OCI-LY7 (cell line): ENCODE data around the gene FAM222A. TPM values are rescaled to one million over a fixed set of nuclear protein-coding genes. Genes with fewer than 3 reads are reported as not detected.

Experiments used
- BruUV-seq: library from RNA; stranded (reverse); fragments of 400-500 nt; replicated peaks from 2 replicates; lab custom pipeline; 2021; lab: Mats Ljungman, UMichigan
- CTCF ChIA-PET: fragments of 300-600 bp; sonication (Branson Sonifier 250); formaldehyde crosslinking; loops from one replicate; lab custom pipeline; 2022; ENCODE audit warnings: antibody characterized with exemption; ENCODE audit not compliant: unreplicated experiment; lab: Charles Lee
- POLR2A ChIA-PET: fragments of 300-600 bp; sonication (Branson Sonifier 250); formaldehyde crosslinking; loops from one replicate; lab custom pipeline; 2022; ENCODE audit warnings: antibody characterized with exemption; lab: Charles Lee
- DNase-seq: peaks from one replicate; pipeline ENCODE4 v3.0.0-alpha.2; 2015; ENCODE audit warnings: low spot score
- H2AFZ ChIP-seq: fragments of 200-600 bp; sonication (generic), shearing (Covaris generic); 2 replicates; pipeline ENCODE4 v1.6.1; 2014; ENCODE audit warnings: mild to moderate bottlenecking, antibody characterized with exemption, low read length, moderate library complexity
- H3K27ac ChIP-seq: fragments of 200-600 bp; sonication (generic); 2 replicates; pipeline ENCODE4 v1.5.1; 2014; ENCODE audit warnings: mixed run types, low read depth, mild to moderate bottlenecking, moderate library complexity, low read length, inconsistent platforms; ENCODE audit not compliant: poor library complexity, severe bottlenecking
- H3K36me3 ChIP-seq: fragments of 200-600 bp; sonication (generic); 2 replicates; pipeline ENCODE4 v1.6.1; 2014; ENCODE audit warnings: mild to moderate bottlenecking, antibody characterized with exemption, low read length, moderate library complexity, mixed read lengths; ENCODE audit not compliant: insufficient read depth
- H3K4me1 ChIP-seq: fragments of 200-600 bp; sonication (generic); 2 replicates; pipeline ENCODE4 v1.5.1; 2014; ENCODE audit warnings: mild to moderate bottlenecking, low read length; ENCODE audit not compliant: insufficient read depth, poor library complexity, severe bottlenecking
- H3K4me2 ChIP-seq: fragments of 200-600 bp; sonication (generic); 2 replicates; pipeline ENCODE4 v1.6.1; 2014; ENCODE audit warnings: mild to moderate bottlenecking, low read length
- H3K4me3 ChIP-seq: fragments of 200-600 bp; sonication (generic); 2 replicates; pipeline ENCODE4 v1.5.1; 2014; ENCODE audit warnings: mild to moderate bottlenecking, low read depth, low read length; ENCODE audit not compliant: poor library complexity, severe bottlenecking
- H3K79me2 ChIP-seq: fragments of 200-600 bp; sonication (generic); 2 replicates; pipeline ENCODE4 v1.6.1; 2016; ENCODE audit warnings: low read depth, mild to moderate bottlenecking, low read length, moderate library complexity, mixed read lengths; ENCODE audit not compliant: insufficient read depth
- H3K9me2 ChIP-seq: fragments of 200-600 bp; sonication (generic); 2 replicates; pipeline ENCODE4 v1.6.1; 2016; ENCODE audit warnings: mild to moderate bottlenecking, low read length, mixed read lengths; ENCODE audit not compliant: insufficient read depth
- H3K9me3 ChIP-seq: fragments of 200-600 bp; sonication (generic); 2 replicates; pipeline ENCODE4 v1.6.1; 2014; ENCODE audit warnings: mild to moderate bottlenecking, mixed run types, low read length, mixed read lengths
- H4K20me1 ChIP-seq: fragments of 200-600 bp; sonication (generic); 2 replicates; pipeline ENCODE4 v1.6.1; 2014; ENCODE audit warnings: mild to moderate bottlenecking, antibody characterized with exemption, low read length, moderate library complexity, mixed read lengths; ENCODE audit not compliant: insufficient read depth
- EZH2phosphoT487 ChIP-seq: fragments of 200-600 bp; sonication (generic); IDR thresholded peaks from 2 replicates; pipeline ENCODE4 v1.6.1; 2018; ENCODE audit warnings: low read depth, borderline replicate concordance, mild to moderate bottlenecking, mixed run types, antibody characterized with exemption, low read length, moderate library complexity, mixed read lengths
- intact Hi-C: fragments of 100-400 bp; cut with micrococcal nuclease; formaldehyde crosslinking; loops from one replicate; pipeline ENCODE4 v1.10.0; 2022; ENCODE audit not compliant: unreplicated experiment
- total RNA-seq, 2 experiments: library from RNA; depleted of rRNA in 1 of 2; stranded (reverse); fragments of >200 nt in 1 of 2; shearing (Covaris generic) in 1 of 2; gene quantifications; 2 replicates each; pipeline ENCODE4 v1.2.3, GENCODE V29; 2014 to 2022
- TF ChIP-seq, protein P1 (sequence below): fragments of 200-600 bp; sonication (generic); conservative IDR thresholded peaks from 2 replicates; pipeline ENCODE4 v1.5.1; 2014; ENCODE audit warnings: mild to moderate bottlenecking, antibody characterized with exemption, low read length, moderate library complexity, mixed read lengths

The FAM222A gene
- total RNA-seq, 2 experiments from 2014 or later: 0.98 to 1.8 TPM

DNA sequence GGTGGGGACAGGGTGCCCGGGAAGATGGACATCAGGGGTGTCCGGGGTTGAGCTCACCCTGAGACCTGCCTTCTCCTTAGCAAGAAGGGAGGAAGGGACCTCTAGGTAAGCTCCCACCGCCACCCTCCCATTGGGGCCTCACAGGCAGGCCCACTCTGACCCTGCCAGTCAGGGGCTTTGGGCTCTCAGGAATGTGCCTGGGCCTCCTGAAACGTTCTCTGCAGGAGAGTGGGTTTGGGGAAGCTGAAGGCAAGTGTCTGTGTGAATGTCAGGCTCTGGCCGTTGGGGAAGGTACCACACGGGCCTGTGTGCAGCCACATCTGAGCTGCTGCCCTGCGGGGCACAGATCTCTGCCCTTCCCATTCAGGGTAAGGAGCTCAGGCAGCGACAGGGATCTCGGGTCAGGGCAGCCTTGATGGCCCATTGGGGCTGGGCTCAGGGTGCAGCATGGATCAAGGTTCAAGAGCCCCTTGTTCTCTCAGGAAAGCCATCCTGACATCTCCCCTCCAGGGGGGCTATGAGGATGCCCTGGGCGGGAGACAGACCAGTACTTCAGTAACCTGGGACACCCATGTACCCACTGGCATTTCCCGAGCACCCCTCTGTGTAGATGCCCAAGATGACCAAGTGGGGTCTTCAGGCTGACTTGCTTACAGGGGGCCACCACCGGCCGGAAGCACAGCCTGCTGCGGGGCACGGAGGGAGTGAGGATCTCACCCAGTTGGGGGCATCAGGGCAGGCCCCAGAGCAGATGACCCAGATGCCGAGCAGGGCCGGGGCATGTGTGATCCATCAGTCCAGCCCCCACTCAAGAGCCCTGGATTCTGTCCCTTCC lies 29.7 kb downstream of the FAM222A start:
- Histone ChIP-seq H3K9me2 (no peaks in the 10 kb centered on the region), H3K9me3 (no peaks in the 10 kb centered on the region), H2AFZ (no peak overlapping the region), H3K27ac (no peak overlapping the region), H4K20me1 (no peaks in the 10 kb centered on the region), H3K4me2 (no peak overlapping the region), H3K4me1 (no peaks in the 10 kb centered on the region), H3K4me3 (no peak overlapping the region), H3K79me2 (no peaks in the 10 kb centered on the region), H3K36me3 (no peaks in the 10 kb centered on the region)
- ChIA-PET POLR2A (interaction anchor here (0.6 kb wide), 2 partner anchors 214 to 349 kb away, joined by 3 to 5 read pairs; no protein-coding TSS in a partner anchor), CTCF (no interaction called here)
- intact Hi-C loops: no loop called here
- TF ChIP-seq, protein P1, sequence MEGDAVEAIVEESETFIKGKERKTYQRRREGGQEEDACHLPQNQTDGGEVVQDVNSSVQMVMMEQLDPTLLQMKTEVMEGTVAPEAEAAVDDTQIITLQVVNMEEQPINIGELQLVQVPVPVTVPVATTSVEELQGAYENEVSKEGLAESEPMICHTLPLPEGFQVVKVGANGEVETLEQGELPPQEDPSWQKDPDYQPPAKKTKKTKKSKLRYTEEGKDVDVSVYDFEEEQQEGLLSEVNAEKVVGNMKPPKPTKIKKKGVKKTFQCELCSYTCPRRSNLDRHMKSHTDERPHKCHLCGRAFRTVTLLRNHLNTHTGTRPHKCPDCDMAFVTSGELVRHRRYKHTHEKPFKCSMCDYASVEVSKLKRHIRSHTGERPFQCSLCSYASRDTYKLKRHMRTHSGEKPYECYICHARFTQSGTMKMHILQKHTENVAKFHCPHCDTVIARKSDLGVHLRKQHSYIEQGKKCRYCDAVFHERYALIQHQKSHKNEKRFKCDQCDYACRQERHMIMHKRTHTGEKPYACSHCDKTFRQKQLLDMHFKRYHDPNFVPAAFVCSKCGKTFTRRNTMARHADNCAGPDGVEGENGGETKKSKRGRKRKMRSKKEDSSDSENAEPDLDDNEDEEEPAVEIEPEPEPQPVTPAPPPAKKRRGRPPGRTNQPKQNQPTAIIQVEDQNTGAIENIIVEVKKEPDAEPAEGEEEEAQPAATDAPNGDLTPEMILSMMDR: no peak
- TF ChIP-seq EZH2phosphoT487: no peak
- BruUV-seq: no TSS peak
- DNase-seq: no peak

DNA sequence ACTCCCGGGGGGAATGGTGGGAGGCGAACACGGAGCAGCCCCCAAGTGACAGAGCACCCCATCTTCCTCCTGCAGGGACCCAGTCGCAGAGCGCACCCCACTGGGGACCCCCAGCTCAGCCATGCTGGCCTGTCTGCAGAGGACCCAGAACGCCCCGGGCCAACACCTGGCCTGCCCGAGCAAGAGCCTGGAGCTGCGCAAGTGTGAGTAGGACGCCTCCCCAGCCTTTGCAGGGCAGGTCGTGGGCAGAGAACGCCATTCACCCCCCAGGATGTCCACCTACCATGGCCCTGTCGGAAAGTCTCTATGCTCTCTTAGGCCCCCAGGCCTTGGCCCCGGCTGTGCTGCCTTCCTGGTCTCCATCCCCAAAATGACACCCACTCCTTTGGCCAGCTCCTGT lies 30.4 kb downstream of the FAM222A start:
- Histone ChIP-seq H3K36me3 (no peaks in the 10 kb centered on the region), H3K4me1 (no peaks in the 10 kb centered on the region), H3K9me2 (no peaks in the 10 kb centered on the region), H4K20me1 (no peaks in the 10 kb centered on the region), H3K9me3 (no peaks in the 10 kb centered on the region), H3K79me2 (no peaks in the 10 kb centered on the region), H3K4me3 (no peak overlapping the region), H3K27ac (no peak overlapping the region), H3K4me2 (no peak overlapping the region), H2AFZ (no peak overlapping the region)
- ChIA-PET CTCF (no interaction called here), POLR2A (interaction anchor here (0.6 kb wide), 1 partner anchor 215 kb away, joined by 5 read pairs; no protein-coding TSS in a partner anchor)
- intact Hi-C loops: no loop called here
- TF ChIP-seq EZH2phosphoT487: no peak
- TF ChIP-seq, protein P1: no peak
- no TSS peak for BruUV-seq
- DNase-seq: no peak
